ENCODE results near the gene WNT5A.

The WNT5A gene

DNA sequence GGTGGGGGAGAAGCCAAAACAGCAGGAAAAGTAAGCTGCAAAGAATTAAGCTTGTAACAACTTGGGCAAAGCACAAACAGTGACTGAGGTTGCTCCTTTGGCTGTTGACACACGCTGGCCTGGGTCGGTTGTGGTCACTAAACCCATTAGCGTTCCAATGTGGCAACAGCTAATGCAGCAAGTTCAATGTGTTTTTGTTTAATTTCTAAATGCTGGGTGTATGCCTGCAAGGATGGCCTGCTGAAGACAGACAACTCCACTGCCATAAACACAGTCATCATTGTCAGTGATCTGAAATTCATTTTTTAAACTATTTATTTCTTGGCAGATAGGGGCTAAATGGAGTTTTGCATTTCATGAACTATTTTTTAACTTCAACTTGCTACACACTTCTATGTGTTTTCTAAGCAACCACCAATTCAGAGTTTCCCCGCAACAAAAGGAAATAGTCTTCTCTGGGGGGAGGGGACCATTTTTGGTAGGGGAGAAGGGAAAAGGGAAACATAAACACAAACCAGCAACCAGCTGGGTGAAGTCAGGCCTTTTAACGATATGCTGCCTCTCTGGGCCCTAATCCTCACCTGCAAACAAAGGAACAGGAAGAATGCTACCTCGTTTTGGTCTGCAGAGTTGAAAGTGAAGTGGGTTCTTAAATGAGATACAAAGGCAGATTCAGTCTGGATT is 34.8 kb upstream of the WNT5A start:
- TF ChIP-seq PAX5 (IDR thresholded peaks at IDR 0.05; ENCODE audit: insufficient read depth, low read length, severe bottlenecking): no peak
- TF ChIP-seq SPI1 (IDR thresholded peaks at IDR 0.05; ENCODE audit: low read depth, low read length): no peak
- TF ChIP-seq POLR2AphosphoS5 (IDR thresholded peaks at IDR 0.05; ENCODE audit: low read depth, low read length): no peak
- no peak for TF ChIP-seq POU2F2 (IDR thresholded peaks at IDR 0.05; ENCODE audit: low read depth, low read length)
- no peak for TF ChIP-seq POLR2A (IDR thresholded peaks at IDR 0.05; ENCODE audit: low read depth, low read length)
- no peak for TF ChIP-seq TAF1 (IDR thresholded peaks at IDR 0.05; ENCODE audit: low read depth, low read length)
- no peak for DNase-seq (ENCODE audit: insufficient read length, low spot score)
- FAIRE-seq: no peak

DNA sequence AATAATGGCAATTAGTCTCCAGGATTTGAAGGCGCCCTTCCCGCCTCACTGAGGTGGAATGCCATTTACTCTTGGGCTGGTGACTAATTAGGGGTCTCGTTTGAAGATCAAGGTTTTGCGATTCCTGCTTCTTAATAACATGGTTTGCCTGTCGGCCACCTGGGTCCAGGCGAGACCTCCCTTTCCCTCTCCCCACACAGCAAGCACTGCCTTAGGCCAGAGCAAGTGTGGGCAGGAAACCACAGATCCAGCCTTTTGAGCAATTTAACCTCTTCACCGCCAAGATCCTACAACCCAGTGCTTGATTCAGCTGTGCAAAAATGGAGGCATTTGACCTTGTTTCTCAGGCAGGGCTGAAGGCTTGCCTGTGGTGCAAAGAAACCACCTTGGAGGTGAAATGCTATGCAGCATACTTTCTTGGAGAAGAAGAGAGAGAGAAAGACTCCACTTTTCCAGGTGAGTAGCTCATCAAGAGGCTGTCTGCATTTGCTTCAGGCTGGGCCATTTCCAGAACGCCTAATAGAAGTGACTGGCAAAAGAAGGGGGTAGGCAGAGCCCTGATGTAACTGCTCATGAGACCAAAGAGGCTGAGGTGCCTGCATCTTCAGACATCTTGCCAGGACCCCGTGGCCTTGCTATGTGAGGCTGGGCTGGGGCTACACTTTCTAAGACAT is 34.1 kb upstream of the WNT5A start:
- FAIRE-seq: no peak
- DNase-seq (ENCODE audit: insufficient read length, low spot score): no peak
- no peak for TF ChIP-seq POLR2A (IDR thresholded peaks at IDR 0.05; ENCODE audit: low read depth, low read length)
- no peak for TF ChIP-seq POLR2AphosphoS5 (IDR thresholded peaks at IDR 0.05; ENCODE audit: low read depth, low read length)
- no peak for TF ChIP-seq SPI1 (IDR thresholded peaks at IDR 0.05; ENCODE audit: low read depth, low read length)
- TF ChIP-seq PAX5 (IDR thresholded peaks at IDR 0.05; ENCODE audit: insufficient read depth, low read length, severe bottlenecking): no peak
- no peak for TF ChIP-seq POU2F2 (IDR thresholded peaks at IDR 0.05; ENCODE audit: low read depth, low read length)
- no peak for TF ChIP-seq TAF1 (IDR thresholded peaks at IDR 0.05; ENCODE audit: low read depth, low read length)

DNA sequence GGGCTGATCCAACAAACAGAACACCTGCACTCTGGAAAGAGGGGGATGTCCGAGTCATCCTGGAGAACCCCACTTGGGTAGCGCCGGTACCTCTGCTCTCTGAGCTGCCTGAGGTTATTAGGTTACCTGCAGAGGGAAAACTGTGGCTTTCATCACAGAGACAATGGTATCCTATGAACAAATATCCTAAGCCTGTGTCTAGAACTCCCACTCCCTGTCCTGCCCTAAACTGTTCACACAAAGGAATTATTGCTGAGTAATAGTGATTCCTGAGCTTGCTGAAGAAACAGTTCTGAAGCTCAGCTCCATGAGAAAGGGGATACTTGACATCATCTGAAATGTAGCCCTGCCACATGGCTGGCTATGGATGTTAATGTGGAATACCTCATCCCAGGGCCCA is 31.9 kb upstream of the WNT5A start:
- FAIRE-seq (no peak), DNase-seq (ENCODE audit: insufficient read length, low spot score) (no peak)
- TF ChIP-seq POU2F2 (IDR thresholded peaks at IDR 0.05; ENCODE audit: low read depth, low read length): no peak
- TF ChIP-seq SPI1 (IDR thresholded peaks at IDR 0.05; ENCODE audit: low read depth, low read length): no peak
- no peak for TF ChIP-seq TAF1 (IDR thresholded peaks at IDR 0.05; ENCODE audit: low read depth, low read length)
- no peak for TF ChIP-seq POLR2A (IDR thresholded peaks at IDR 0.05; ENCODE audit: low read depth, low read length)
- TF ChIP-seq POLR2AphosphoS5 (IDR thresholded peaks at IDR 0.05; ENCODE audit: low read depth, low read length): no peak
- TF ChIP-seq PAX5 (IDR thresholded peaks at IDR 0.05; ENCODE audit: insufficient read depth, low read length, severe bottlenecking): no peak

DNA sequence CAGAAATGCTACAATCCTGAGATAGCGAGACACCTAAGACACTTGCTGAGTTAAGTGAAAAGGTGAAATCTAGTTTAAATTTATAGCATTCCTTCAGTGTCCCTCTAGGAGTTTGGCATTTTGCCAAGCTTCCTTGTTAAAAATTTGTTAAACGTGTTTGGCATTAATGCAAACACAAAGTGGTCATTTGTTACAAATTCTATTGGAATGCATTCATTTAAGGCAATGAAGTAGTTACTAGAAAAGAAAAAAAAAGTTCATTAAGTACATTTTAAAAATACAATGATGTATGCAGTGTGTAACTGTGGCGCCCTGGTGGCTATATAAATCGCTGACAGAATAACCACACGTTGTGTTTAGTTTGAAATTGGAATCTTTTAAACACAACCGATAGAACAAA is 31.3 kb upstream of the WNT5A start:
- TF ChIP-seq TAF1 (IDR thresholded peaks at IDR 0.05; ENCODE audit: low read depth, low read length): no peak
- no peak for TF ChIP-seq POU2F2 (IDR thresholded peaks at IDR 0.05; ENCODE audit: low read depth, low read length)
- TF ChIP-seq SPI1 (IDR thresholded peaks at IDR 0.05; ENCODE audit: low read depth, low read length): no peak
- TF ChIP-seq POLR2A (IDR thresholded peaks at IDR 0.05; ENCODE audit: low read depth, low read length): no peak
- TF ChIP-seq POLR2AphosphoS5 (IDR thresholded peaks at IDR 0.05; ENCODE audit: low read depth, low read length): no peak
- no peak for TF ChIP-seq PAX5 (IDR thresholded peaks at IDR 0.05; ENCODE audit: insufficient read depth, low read length, severe bottlenecking)
- FAIRE-seq (no peak), DNase-seq (ENCODE audit: insufficient read length, low spot score) (no peak)

DNA sequence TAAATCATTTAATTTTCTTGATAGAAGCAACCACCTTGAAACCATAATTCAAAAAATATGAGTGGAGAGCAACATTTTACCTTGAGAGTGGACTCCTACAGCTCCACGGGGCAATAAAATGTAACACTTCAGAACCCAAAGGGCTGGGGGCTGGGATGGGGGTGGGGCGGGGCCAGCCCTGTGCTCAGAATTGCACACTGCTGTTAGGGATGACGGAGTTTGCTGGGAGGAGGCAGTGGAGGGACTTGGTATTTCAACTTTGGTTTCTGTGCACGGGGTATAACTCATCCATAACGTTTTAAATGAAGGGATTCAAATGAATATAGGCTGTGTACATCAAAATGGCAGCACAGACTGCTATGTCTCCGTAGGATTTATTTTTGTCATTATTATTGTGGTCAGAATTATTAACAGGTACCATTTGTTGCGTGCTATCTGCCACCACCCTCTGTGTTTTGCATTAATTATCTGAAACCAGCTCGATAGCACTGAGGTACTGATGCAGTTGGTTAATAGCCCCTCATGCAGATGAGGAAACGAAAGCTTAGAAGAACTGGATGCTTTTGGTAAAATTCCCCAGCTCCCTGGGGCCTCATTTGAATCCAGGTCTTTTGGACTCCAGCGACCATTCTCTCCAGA is 29.4 kb upstream of the WNT5A start:
- DNase-seq (ENCODE audit: insufficient read length, low spot score) (no peak), FAIRE-seq (no peak)
- no peak for TF ChIP-seq POU2F2 (IDR thresholded peaks at IDR 0.05; ENCODE audit: low read depth, low read length)
- no peak for TF ChIP-seq SPI1 (IDR thresholded peaks at IDR 0.05; ENCODE audit: low read depth, low read length)
- TF ChIP-seq POLR2A (IDR thresholded peaks at IDR 0.05; ENCODE audit: low read depth, low read length): no peak
- no peak for TF ChIP-seq POLR2AphosphoS5 (IDR thresholded peaks at IDR 0.05; ENCODE audit: low read depth, low read length)
- TF ChIP-seq TAF1 (IDR thresholded peaks at IDR 0.05; ENCODE audit: low read depth, low read length): no peak
- no peak for TF ChIP-seq PAX5 (IDR thresholded peaks at IDR 0.05; ENCODE audit: insufficient read depth, low read length, severe bottlenecking)

DNA sequence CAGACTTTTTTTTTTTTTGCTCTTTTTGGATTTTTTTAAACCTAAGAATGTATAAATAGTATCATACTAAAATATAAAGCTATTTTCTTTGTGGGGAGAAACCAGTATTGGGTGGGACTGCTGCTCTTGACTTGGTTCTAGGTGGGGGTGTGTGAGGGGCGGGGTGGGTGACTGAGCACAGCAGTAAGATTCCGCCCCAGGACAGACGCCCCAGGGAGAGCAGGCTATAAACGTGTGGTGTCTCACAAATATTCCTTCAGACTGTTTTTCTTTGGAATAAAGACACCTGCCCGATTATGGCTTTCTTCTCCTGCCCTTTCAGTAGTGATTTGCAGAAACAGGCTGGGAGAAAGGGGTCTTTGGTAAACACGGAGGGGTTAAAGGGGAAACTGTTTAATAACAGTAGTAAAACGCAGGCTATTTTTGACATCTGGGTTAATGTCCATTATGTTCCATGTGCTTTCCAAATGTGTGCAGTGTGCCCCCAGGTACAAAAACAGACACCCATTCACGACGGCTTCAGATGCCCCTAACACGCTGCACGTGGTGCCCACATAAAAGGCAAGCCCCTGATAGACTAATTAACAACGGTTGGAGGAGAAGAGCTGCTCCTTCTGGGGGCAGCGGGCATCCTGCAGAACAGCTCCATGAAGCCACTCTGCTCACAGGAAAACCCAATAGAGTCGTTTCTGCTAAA is 28.6 kb upstream of the WNT5A start:
- TF ChIP-seq POLR2A (IDR thresholded peaks at IDR 0.05; ENCODE audit: low read depth, low read length) (no peak), TAF1 (IDR thresholded peaks at IDR 0.05; ENCODE audit: low read depth, low read length) (no peak), POLR2AphosphoS5 (IDR thresholded peaks at IDR 0.05; ENCODE audit: low read depth, low read length) (no peak), POU2F2 (IDR thresholded peaks at IDR 0.05; ENCODE audit: low read depth, low read length) (no peak), PAX5 (IDR thresholded peaks at IDR 0.05; ENCODE audit: insufficient read depth, low read length, severe bottlenecking) (no peak), SPI1 (IDR thresholded peaks at IDR 0.05; ENCODE audit: low read depth, low read length) (no peak)
- no peak for DNase-seq (ENCODE audit: insufficient read length, low spot score)
- FAIRE-seq: no peak

DNA sequence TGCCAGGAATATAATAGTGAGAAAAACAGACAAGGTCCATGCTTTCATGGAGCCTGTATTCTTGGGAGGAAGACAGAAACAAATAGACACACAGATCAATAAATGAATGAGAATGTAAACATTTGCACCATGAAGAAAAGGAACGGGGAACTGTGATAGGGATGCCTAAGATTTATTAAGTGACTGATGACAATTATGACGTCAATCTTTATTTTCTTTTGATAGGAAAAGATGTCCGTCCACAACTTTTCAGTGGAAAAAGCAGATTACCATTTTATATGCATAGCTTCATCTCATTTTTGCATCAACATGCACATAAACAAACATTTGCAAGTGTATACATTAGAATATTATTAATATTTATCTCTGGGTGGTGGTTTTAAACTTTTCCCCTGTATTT is 27.9 kb upstream of the WNT5A start:
- FAIRE-seq: no peak
- TF ChIP-seq TAF1 (IDR thresholded peaks at IDR 0.05; ENCODE audit: low read depth, low read length) (no peak), POLR2AphosphoS5 (IDR thresholded peaks at IDR 0.05; ENCODE audit: low read depth, low read length) (no peak), POU2F2 (IDR thresholded peaks at IDR 0.05; ENCODE audit: low read depth, low read length) (no peak), PAX5 (IDR thresholded peaks at IDR 0.05; ENCODE audit: insufficient read depth, low read length, severe bottlenecking) (no peak), POLR2A (IDR thresholded peaks at IDR 0.05; ENCODE audit: low read depth, low read length) (no peak), SPI1 (IDR thresholded peaks at IDR 0.05; ENCODE audit: low read depth, low read length) (no peak)
- no peak for DNase-seq (ENCODE audit: insufficient read length, low spot score)

DNA sequence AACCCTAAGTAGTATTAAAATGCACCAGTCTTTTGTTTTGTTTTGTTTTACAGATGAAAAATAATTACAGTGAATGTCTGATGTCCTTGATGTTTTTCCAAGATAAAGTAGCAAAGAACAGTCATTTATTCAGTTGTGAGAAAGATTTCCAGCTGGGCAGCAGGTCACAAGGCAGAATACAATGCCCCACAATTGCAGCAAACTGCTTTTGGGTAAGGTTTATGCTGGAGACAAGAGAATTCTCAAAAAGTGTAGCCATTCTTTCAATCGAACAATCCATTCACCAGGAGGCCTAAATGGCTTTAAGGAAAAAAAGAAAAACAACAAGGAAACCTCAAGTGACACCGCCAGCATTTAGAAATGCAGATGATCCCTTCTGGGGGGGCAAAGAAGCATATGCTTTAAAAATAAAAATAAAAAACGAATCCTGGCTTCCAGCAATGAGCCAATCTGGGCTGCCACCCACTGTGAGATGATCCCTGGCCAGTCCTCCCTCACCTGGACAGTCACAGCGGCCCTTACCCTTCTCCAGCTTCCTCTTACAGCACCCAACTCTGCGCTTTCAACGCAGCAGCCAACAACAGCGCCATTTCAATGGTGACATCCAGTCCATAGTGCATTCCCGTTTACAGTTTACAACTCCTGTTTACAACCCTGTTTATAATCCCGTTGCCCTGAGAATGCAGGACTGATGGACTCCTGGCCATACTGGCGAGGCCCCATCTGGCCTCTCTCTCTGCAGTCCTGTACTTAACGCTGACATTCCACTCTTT is 25.7 kb upstream of the WNT5A start:
- TF ChIP-seq POU2F2 (IDR thresholded peaks at IDR 0.05; ENCODE audit: low read depth, low read length): no peak
- no peak for TF ChIP-seq TAF1 (IDR thresholded peaks at IDR 0.05; ENCODE audit: low read depth, low read length)
- TF ChIP-seq SPI1 (IDR thresholded peaks at IDR 0.05; ENCODE audit: low read depth, low read length): no peak
- no peak for TF ChIP-seq POLR2A (IDR thresholded peaks at IDR 0.05; ENCODE audit: low read depth, low read length)
- FAIRE-seq (no peak), DNase-seq (ENCODE audit: insufficient read length, low spot score) (no peak)
